HCT116 (cell line): ENCODE data around the gene DRD2. TPM values are rescaled to one million over a fixed set of nuclear protein-coding genes. Genes with fewer than 3 reads are reported as not detected.

ENCODE experiments used
- ATAC-seq: fragments of 200-7000 bp; cut with Tn5 transposase; 2 replicates; pipeline ENCODE4 v1.9.1; 2020; ENCODE audit warnings: mild to moderate bottlenecking, moderate library complexity
- BruUV-seq: library from RNA; stranded (reverse); fragments of 400-500 nt; replicated peaks from 2 replicates; lab custom pipeline; 2021; lab: Mats Ljungman, UMichigan
- CTCF ChIA-PET: fragments of 300-600 bp; sonication (Branson Sonifier 250); formaldehyde crosslinking; loops from one replicate; lab custom pipeline; 2021; ENCODE audit warnings: antibody characterized with exemption; lab: Charles Lee
- POLR2A ChIA-PET: fragments of 300-600, 350-600 bp; sonication (Branson Sonifier 250); formaldehyde crosslinking; loops from one replicate; lab custom pipeline; 2021; ENCODE audit warnings: antibody characterized with exemption; lab: Charles Lee
- RAD21 ChIA-PET, 2 experiments: fragments of 300-600 bp; sonication (Branson Sonifier 250); formaldehyde crosslinking; loops; one replicate each; lab custom pipeline; 2023; ENCODE audit warnings: low total read pairs in 2 of 2; ENCODE audit not compliant: uncharacterized antibody in 2 of 2, unreplicated experiment in 2 of 2, low non-redundant PET in 1 of 2; lab: Charles Lee
- DNase-seq: peaks from one replicate; pipeline ENCODE4 v3.0.0-alpha.2; 2010; ENCODE audit warnings: low read depth, low spot score
- H2AFZ ChIP-seq: fragments of 200-600 bp; shearing (Covaris generic), sonication (generic); 2 replicates; pipeline ENCODE4 v1.6.1; 2017; ENCODE audit warnings: low read depth, mixed run types, mixed read lengths, antibody characterized with exemption, low read length; ENCODE audit not compliant: poor library complexity, severe bottlenecking
- H3K27ac ChIP-seq: 2 replicates; pipeline ENCODE4 v1.5.1; 2012; ENCODE audit warnings: low read depth, low read length
- H3K27me3 ChIP-seq: fragments of 200-600 bp; sonication (generic); 2 replicates; pipeline ENCODE4 v1.6.1; 2016; ENCODE audit warnings: mixed run types, low read length, mixed read lengths; ENCODE audit not compliant: insufficient read depth
- H3K36me3 ChIP-seq, 2 experiments: fragments of 200-500 bp in 1 of 2; fragments of 200-600 bp in 1 of 2; sonication (Bioruptor generic) in 1 of 2; sonication (generic) in 1 of 2; 2 replicates each; pipeline versions ENCODE4 v1.5.1 to v1.6.1; 2014 to 2016; ENCODE audit warnings: low read length in 2 of 2, inconsistent platforms in 1 of 2, mixed read lengths in 1 of 2, mixed run types in 1 of 2; ENCODE audit not compliant: insufficient read depth in 2 of 2, control insufficient read depth in 1 of 2
- H3K4me1 ChIP-seq, 2 experiments: fragments of 200-600 bp in 1 of 2; sonication (generic) in 1 of 2; 2 replicates each; pipeline versions ENCODE4 v1.5.1 to v1.6.1; 2012 to 2017; ENCODE audit warnings: low read length in 2 of 2, inconsistent platforms in 1 of 2, mild to moderate bottlenecking in 1 of 2, mixed read lengths in 1 of 2, mixed run types in 1 of 2, moderate library complexity in 1 of 2; ENCODE audit not compliant: insufficient read depth in 2 of 2, control insufficient read depth in 1 of 2
- H3K4me2 ChIP-seq: fragments of 200-600 bp; sonication (generic); 2 replicates; pipeline ENCODE4 v1.6.1; 2017; ENCODE audit warnings: mixed run types, low read length, mixed read lengths
- H3K4me3 ChIP-seq, 2 experiments: fragments of 200-600 bp in 1 of 2; sonication (generic) in 1 of 2; replicated peaks in 1 of 2; 2 replicates each; pipeline ENCODE4 v1.5.1; 2011 to 2016; ENCODE audit warnings: low read length in 2 of 2, control low read depth in 1 of 2, low read depth in 1 of 2, mild to moderate bottlenecking in 1 of 2, mixed read lengths in 1 of 2, mixed run types in 1 of 2
- H3K79me2 ChIP-seq: fragments of 200-600 bp; sonication (generic); 2 replicates; pipeline ENCODE4 v1.6.1; 2017; ENCODE audit warnings: mild to moderate bottlenecking, mixed run types, low read length, moderate library complexity, mixed read lengths; ENCODE audit not compliant: insufficient read depth
- H3K9ac ChIP-seq: fragments of 200-600 bp; sonication (generic); 2 replicates; pipeline ENCODE4 v1.6.1; 2016; ENCODE audit warnings: low read length, mixed read lengths
- H3K9me2 ChIP-seq: fragments of 200-600 bp; sonication (generic), shearing (Covaris generic); 2 replicates; pipeline ENCODE4 v1.6.1; 2017; ENCODE audit warnings: mixed run types, mild to moderate bottlenecking, moderate library complexity; ENCODE audit not compliant: insufficient read depth
- H3K9me3 ChIP-seq, 2 experiments: fragments of 200-500 bp in 1 of 2; fragments of 200-600 bp in 1 of 2; sonication (Bioruptor generic) in 1 of 2; sonication (generic) in 1 of 2; 2 replicates each; pipeline ENCODE4 v1.6.1; 2014 to 2017; ENCODE audit warnings: low read length in 2 of 2, mixed read lengths in 2 of 2, inconsistent platforms in 1 of 2, low read depth in 1 of 2, mild to moderate bottlenecking in 1 of 2, mixed run types in 1 of 2, moderate library complexity in 1 of 2; ENCODE audit not compliant: control insufficient read depth in 1 of 2, insufficient read depth in 1 of 2
- H4K20me1 ChIP-seq: fragments of 200-600 bp; sonication (generic), shearing (Covaris generic); 2 replicates; pipeline ENCODE4 v1.6.1; 2017; ENCODE audit warnings: mixed run types, mild to moderate bottlenecking, moderate library complexity; ENCODE audit not compliant: insufficient read depth
- CBX3 ChIP-seq: IDR thresholded peaks from 2 replicates; pipeline ENCODE4 v1.6.1; 2012; ENCODE audit warnings: low read depth
- CEBPB ChIP-seq: IDR thresholded peaks from 2 replicates; pipeline ENCODE4 v1.6.1; 2012; ENCODE audit warnings: low read depth
- EZH2 ChIP-seq: fragments of 200-600 bp; sonication (generic); IDR thresholded peaks from 2 replicates; pipeline ENCODE4 v1.6.1; 2017; ENCODE audit warnings: antibody characterized with exemption, mixed run types
- FOSL1 ChIP-seq: IDR thresholded peaks from 2 replicates; pipeline ENCODE4 v1.6.1; 2012; ENCODE audit warnings: low read depth
- JUND ChIP-seq: IDR thresholded peaks from 2 replicates; pipeline ENCODE4 v1.6.1; 2012
- RAD21 ChIP-seq: IDR thresholded peaks from 2 replicates; pipeline ENCODE4 v1.6.1; 2012; ENCODE audit warnings: low read depth, mild to moderate bottlenecking
- REST ChIP-seq: IDR thresholded peaks from 2 replicates; pipeline ENCODE4 v1.6.1; 2012; ENCODE audit warnings: low read depth
- SRF ChIP-seq: IDR thresholded peaks from 2 replicates; pipeline ENCODE4 v1.6.1; 2012; ENCODE audit warnings: low read depth
- YY1 ChIP-seq: IDR thresholded peaks from 2 replicates; pipeline ENCODE4 v1.6.1; 2011; ENCODE audit warnings: low read length, low read depth, moderate library complexity, mild to moderate bottlenecking; ENCODE audit not compliant: insufficient replicate concordance; ENCODE audit errors: extremely low read depth
- intact Hi-C: fragments of 100-400 bp; cut with micrococcal nuclease; formaldehyde crosslinking; loops from 2 replicates; pipeline ENCODE4 v1.10.0; 2022
- total RNA-seq: library from RNA; stranded (reverse); gene quantifications from one replicate; pipeline ENCODE4 v1.2.1, GENCODE V29; 2021; ENCODE audit not compliant: unreplicated experiment
- TF ChIP-seq, protein P1 (sequence below): IDR thresholded peaks from 2 replicates; pipeline ENCODE4 v1.6.1; 2012
- TF ChIP-seq, protein P2 (sequence below), 3 experiments: fragments of 200-600 bp in 1 of 3; sonication (generic) in 1 of 3; IDR thresholded peaks in 2 of 3; conservative IDR thresholded peaks in 1 of 3; 2 replicates each; pipeline ENCODE4 v1.5.1; 2012 to 2017; ENCODE audit warnings: low read depth in 2 of 3, low read length in 2 of 3, antibody characterized with exemption in 1 of 3, borderline replicate concordance in 1 of 3, control low read depth in 1 of 3, mild to moderate bottlenecking in 1 of 3, mixed read lengths in 1 of 3, mixed run types in 1 of 3, moderate library complexity in 1 of 3; ENCODE audit not compliant: insufficient read depth in 1 of 3

DRD2 gene
- total RNA-seq, 1 experiment from 2014 or later, result not detected

- no peak for TF ChIP-seq CEBPB
- no peak for TF ChIP-seq YY1
- TF ChIP-seq EZH2, result no peak
- no peak for TF ChIP-seq CBX3
- no peak for TF ChIP-seq JUND
- TF ChIP-seq, protein P1, sequence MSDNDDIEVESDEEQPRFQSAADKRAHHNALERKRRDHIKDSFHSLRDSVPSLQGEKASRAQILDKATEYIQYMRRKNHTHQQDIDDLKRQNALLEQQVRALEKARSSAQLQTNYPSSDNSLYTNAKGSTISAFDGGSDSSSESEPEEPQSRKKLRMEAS, result no peak
- TF ChIP-seq REST, result no peak
- TF ChIP-seq FOSL1, result no peak
Observed at GRCh38 chr11:113373306-113373705, 101.9 kb downstream of the DRD2 start (continued).

GRCh38 chr11:113372309-113372708 lies 102.9 kb downstream of the DRD2 start:
- no peaks in the 10 kb centered on the region for H3K27me3 ChIP-seq
- ChIA-PET POLR2A (no interaction called here), RAD21 (no interaction called here), CTCF (no interaction called here)
- no peak for DNase-seq
- H3K4me1 ChIP-seq, result peaks cover 0 to 5% of the 10 kb centered on the region in 2 experiments; a peak in 1 of 4 replicates
- H3K9me3 ChIP-seq, result no peaks in the 10 kb centered on the region
- no peaks in the 10 kb centered on the region for H3K36me3 ChIP-seq
- intact Hi-C loops, result no loop called here
- H3K9me2 ChIP-seq, result no peaks in the 10 kb centered on the region
- no peaks in the 10 kb centered on the region for H3K79me2 ChIP-seq
- no peak overlapping the region for H2AFZ ChIP-seq
- H3K4me2 ChIP-seq, result no peak overlapping the region
- no TSS peak for BruUV-seq
- H3K27ac ChIP-seq, result no peak overlapping the region
- TF ChIP-seq RAD21 (0 out of 2 replicates have a peak, but pooled peaks have one; percentile 7), JUND (no peak), EZH2 (no peak), SRF (no peak)
- TF ChIP-seq, protein P2, sequence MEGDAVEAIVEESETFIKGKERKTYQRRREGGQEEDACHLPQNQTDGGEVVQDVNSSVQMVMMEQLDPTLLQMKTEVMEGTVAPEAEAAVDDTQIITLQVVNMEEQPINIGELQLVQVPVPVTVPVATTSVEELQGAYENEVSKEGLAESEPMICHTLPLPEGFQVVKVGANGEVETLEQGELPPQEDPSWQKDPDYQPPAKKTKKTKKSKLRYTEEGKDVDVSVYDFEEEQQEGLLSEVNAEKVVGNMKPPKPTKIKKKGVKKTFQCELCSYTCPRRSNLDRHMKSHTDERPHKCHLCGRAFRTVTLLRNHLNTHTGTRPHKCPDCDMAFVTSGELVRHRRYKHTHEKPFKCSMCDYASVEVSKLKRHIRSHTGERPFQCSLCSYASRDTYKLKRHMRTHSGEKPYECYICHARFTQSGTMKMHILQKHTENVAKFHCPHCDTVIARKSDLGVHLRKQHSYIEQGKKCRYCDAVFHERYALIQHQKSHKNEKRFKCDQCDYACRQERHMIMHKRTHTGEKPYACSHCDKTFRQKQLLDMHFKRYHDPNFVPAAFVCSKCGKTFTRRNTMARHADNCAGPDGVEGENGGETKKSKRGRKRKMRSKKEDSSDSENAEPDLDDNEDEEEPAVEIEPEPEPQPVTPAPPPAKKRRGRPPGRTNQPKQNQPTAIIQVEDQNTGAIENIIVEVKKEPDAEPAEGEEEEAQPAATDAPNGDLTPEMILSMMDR (IDR thresholded peaks at IDR 0.05 in 2 of 3, conservative IDR thresholded peaks at IDR 0.05 in 1 of 3; ENCODE audit: borderline replicate concordance in 1 of 3, insufficient read depth in 1 of 3, low read depth in 2 of 3, low read length in 2 of 3), result 0 out of 6 replicates have a peak, but pooled peaks of 1 of the 3 experiments have one; percentile 17
- no peak for ATAC-seq
- H3K9ac ChIP-seq, result no peak overlapping the region
- H3K4me3 ChIP-seq, result no peak overlapping the region
- no peaks in the 10 kb centered on the region for H4K20me1 ChIP-seq
